HG03025 (cell line): ENCODE results near the gene SIGLEC12.

Experiments used
- ATAC-seq: cut with Tn5 transposase; IDR thresholded peaks from one replicate; pipeline ENCODE4 v1.9.1; 2021; ENCODE audit warnings: mild to moderate bottlenecking, moderate library complexity; ENCODE audit not compliant: unreplicated experiment, low FRiP score

Gene SIGLEC12

GRCh38 chr19:51501594-51502263, at the start of gene SIGLEC12:
SIGLEC12 (minus strand) TSS chr19:51501800; CDS start chr19:51501733, 67 bp downstream.
- ATAC-seq = no peak

- ATAC-seq = no peak
These were observed 49.5 kb upstream of the SIGLEC12 start for GRCh38 chr19:51550848-51551672.

GRCh38 chr19:51549533-51550324, 48.1 kb upstream of the SIGLEC12 start:
- no peak for ATAC-seq

GRCh38 chr19:51548891-51549305, 47.3 kb upstream of the SIGLEC12 start:
- no peak for ATAC-seq

GRCh38 chr19:51548213-51548651, 46.6 kb upstream of the SIGLEC12 start:
- no peak for ATAC-seq

GRCh38 chr19:51547397-51548212, 46.0 kb upstream of the SIGLEC12 start:
- ATAC-seq = no peak

- ATAC-seq = no peak
These were observed 45.2 kb upstream of the SIGLEC12 start for GRCh38 chr19:51546650-51547396.

GRCh38 chr19:51546107-51546649, 44.6 kb upstream of the SIGLEC12 start:
- no peak for ATAC-seq

GRCh38 chr19:51544038-51544437, 42.4 kb upstream of the SIGLEC12 start:
- ATAC-seq = no peak

GRCh38 chr19:51542699-51543098, 41.1 kb upstream of the SIGLEC12 start:
- no peak for ATAC-seq

GRCh38 chr19:51541458-51542357, 40.1 kb upstream of the SIGLEC12 start:
- no peak for ATAC-seq

- ATAC-seq = no peak
These were observed 38.3 kb upstream of the SIGLEC12 start for GRCh38 chr19:51539821-51540366.

- ATAC-seq = no peak
These were observed 33.9 kb upstream of the SIGLEC12 start for GRCh38 chr19:51535535-51535934.

GRCh38 chr19:51531349-51532315, 30.0 kb upstream of the SIGLEC12 start, which contains the start of gene SIGLEC6:
SIGLEC6 (minus strand) TSS chr19:51531670; CDS start chr19:51531648, 22 bp downstream.
- peak; percentile 78 for ATAC-seq

GRCh38 chr19:51530616-51531015, 29.0 kb upstream of the SIGLEC12 start:
- no peak for ATAC-seq

GRCh38 chr19:51529301-51529700, 27.7 kb upstream of the SIGLEC12 start:
- ATAC-seq = no peak

GRCh38 chr19:51525651-51526050, 24.1 kb upstream of the SIGLEC12 start:
- ATAC-seq = no peak
